GM18909 (cell line): Measurements from ENCODE around the gene MAPK12.

Source experiments
- ATAC-seq: cut with Tn5 transposase; IDR thresholded peaks from one replicate; pipeline ENCODE4 v1.9.1; 2021; ENCODE audit warnings: mild to moderate bottlenecking; ENCODE audit not compliant: unreplicated experiment, poor library complexity

MAPK12 gene

DNA sequence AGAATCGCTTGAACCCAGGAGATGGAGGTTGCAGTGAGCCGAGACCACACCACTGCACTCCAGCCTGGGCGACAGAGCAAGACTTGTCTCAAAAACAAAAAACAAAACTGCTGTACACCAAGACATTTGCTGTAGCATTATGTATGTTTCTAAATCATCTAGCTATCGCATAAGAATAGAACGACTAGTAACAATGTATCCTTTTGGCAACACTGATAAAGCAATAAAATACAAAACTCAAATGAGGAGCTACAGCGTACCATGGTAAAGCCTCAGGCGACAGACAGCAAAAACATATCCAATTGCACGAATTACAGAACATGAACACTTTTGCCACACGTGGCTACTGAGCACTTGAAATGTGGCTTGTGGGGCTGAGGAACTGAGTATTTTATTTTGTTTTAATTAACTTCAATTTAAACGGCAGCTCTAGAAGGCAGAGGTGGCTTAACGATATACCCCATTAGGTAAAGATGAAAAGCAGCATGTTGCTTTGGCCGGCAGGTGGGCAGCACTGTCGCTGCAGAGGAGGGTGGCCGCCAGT is 19.0 kb downstream of the MAPK12 start:
- ATAC-seq = no peak

DNA sequence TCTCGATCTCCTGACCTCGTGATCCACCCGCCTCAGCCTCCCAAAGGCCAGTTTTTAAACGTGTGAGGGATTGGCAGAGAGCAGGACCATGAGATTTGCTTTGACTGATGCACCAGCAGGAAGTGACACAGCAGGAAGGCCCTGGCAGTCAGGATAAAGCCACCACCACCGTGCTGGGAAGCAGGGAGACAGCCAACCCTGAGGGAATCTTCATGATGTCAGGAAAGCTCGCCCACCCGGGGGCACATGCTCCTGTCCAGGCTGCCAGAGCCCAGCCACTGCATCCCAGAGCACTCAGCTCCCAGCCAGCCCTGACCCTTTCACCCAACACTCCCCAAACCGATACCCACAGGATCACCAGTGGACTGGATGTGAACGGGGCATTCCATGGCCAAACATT is 22.7 kb downstream of the MAPK12 start:
- no peak for ATAC-seq

DNA sequence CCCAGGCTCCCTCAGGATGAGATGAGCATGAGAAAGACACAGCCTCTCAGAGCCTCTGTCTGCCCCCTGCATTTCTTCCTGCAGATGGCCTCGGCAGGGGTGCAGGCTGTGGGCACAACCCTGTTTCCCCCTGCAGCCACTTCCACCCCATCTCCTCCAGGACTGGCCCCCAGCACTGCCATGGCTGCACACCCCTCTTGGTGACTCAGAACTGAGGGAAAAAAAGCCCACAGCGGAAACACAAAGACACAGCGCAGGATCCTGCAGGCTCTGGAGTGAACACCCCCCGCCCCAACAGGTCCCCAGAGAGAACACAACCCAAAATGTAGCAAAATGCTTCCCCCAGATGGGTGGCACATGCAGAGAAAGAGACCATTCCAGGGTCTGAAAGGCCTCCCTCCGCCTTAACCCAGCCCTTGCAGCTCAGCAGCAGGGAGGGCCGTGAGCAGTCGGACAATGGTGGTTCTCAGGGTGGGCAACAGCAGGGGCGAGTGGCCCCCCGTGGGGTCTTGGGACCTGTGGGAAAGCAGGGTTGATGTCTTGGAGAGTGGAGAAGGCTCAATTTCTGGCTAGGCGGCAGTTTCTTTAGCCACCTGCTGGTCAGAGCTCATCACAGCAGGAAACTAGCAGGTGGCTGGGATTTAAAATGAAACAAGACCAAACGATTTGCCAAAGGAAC is 24.6 kb downstream of the MAPK12 start:
- no peak for ATAC-seq

DNA sequence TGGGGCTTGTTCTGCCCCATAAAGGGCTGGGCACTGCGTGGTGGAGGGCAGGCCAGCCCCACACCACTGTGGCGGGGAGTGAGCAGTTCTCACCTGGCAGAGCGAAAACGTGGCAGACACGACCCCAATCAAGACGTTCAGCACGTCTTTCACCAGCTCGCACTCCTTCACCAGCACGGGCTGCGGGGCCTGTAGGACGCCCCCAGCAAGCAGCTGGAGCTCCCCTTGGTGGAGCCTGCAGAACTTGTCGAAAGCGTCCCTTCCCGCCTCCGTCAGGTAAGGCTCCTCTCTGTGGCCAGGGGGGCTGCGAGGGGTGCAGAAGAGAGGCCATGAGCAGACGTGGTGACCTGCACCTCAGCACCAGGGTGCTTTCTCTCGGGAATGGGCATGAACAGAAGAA is 28.3 kb downstream of the MAPK12 start:
- no peak for ATAC-seq

DNA sequence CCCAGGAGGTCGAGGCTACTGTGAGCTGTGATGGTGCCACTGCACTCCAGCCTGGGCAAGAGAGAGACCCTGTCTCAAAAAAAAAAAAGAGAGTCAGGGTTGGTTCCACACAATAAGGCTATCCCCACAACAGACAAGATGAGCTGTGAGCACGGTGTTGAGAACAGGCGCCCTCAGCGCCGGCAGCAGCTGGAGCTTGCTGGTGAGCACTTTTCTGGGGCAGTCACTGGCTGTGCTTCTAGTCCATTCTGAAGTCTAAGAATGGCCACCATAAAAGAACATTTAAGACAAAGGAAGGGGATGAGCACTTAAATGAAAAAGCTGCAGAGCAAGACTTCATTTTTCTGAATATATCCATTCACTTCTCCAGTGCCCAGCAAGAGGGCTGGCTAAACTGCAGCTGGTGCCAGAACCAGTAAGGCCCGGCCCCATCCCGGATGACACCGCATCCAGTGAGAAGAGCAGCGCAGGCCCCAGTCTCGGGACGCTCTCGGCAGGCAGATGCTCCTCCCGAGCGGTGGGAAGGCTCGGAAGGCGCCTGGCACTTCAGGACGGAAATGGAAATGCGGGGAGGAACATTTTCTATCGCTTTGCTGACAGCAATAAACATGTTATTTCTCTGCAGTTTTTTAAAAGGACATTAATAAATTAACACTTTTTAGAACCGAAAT is 28.9 kb downstream of the MAPK12 start:
- no peak for ATAC-seq

DNA sequence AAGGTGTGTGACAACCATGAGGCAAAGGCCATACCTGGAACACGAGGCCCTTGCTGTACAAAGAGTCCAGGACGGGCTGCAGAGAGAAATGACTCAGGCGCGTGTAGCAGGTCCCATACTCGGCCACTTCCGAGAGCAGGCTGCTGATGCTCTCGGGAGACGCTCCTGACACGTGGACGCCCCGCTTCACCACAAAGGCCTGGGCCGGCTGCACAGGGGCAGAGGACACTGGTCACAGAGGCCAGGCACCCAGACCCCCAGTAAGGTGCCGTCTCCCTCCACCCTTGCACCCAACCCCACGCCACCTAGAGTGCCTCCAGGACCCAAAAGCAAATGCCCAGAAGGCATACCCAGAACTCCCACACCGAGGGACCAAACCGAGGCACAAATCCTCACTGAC is 32.1 kb downstream of the MAPK12 start:
- ATAC-seq = no peak

DNA sequence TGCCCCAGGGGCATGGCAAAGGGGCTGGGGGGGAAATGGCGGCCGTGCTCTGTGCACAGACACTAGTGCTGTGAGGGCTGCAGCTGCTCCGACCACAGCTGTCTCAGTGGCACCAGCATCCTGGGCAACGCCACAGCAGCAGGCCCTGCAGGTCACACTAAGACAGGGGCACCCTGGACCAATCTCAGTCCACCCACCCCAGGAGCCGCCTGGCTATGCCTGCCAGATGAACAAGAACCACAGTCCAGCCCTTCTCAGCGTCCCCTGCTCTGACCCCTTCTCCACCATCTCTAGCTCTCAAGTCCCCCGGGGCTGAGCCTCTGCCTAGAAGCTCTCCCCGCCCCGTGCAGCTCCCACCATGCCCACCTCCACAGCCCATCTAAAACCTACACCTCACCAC is 33.1 kb downstream of the MAPK12 start:
- no peak for ATAC-seq

DNA sequence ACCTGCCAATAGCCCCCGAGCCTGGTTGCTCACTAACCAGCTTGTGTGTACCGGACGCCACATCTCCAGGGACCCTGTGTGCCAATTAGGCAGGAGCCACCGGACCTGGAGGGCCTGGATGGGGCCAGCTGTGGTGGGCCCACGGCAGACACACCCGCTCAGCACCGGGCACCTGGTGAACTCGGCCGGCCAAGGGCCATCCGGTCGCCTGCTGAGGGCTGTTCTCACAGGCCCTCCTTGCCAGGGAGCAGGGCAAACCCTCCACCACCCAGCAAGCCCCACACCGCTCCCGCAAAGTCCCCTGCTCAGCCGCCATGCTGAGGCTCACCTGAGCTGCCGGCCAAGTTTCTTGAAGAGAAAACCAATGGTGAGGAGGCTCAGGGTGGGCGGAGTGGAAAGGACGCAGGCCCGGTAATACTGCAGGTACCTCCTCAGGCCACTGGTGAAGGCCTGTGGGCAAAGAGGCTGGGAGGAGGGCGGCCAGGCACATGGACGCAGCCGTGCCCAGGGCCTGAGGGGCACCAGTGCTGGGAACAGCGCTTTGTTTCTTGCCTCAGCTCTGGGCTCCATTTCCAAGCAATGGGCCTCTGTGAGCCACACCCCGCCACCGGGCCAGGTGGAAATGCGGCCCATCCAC is 33.8 kb downstream of the MAPK12 start:
- no peak for ATAC-seq

DNA sequence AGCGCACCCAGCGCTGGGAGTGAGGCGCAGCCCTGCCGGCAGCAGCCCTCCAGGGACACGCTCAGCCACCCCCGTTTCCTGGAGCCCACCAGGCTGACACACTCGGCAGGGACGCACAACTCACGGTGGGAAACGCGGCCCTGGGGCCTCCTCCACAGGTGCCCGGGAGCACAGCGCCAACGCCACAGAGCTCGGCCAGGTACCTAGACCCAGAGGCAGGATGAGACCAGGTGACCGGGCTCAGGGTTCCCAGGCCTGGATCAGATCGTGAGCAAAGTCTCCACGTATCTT is 34.7 kb downstream of the MAPK12 start:
- no peak for ATAC-seq

DNA sequence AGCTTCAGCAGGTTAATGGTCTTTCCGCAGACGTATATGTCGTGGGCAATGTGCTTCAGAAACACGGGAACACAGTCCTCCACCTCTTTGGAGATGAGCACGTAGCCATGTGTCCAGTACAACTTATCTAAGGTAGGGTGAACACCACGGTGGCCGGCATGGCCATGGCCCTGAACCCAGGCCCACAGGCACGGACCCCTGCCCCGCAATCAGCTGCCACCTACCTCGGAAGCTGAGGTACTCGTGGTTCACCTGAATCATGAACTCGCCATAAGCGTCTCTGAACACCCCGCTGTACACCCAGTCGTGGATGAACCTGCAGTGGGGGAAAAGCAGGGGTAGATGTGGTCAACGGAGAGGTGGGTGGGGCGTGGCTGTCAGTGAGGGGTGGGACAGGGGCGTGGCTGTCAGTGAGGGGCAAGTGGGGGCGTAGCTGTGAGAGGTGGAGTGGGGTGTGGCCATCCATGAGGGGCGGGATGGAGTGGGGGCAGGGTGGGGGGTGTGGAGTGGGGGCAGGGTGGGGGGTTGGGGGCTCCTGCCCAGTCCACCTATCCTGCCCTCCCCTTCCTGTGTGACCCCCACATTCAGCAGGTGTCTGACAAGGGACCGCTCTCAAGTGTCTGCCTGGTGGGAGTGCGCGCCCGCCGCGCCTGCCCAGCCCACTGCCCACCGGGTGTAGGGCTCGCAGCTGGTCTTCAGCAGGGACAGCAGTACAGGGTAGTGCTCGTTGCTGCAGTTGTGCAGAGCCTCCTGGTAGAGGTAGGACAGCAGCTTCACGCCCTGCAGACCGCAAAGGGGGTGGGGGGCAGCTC is 35.2 kb downstream of the MAPK12 start:
- ATAC-seq = no peak

DNA sequence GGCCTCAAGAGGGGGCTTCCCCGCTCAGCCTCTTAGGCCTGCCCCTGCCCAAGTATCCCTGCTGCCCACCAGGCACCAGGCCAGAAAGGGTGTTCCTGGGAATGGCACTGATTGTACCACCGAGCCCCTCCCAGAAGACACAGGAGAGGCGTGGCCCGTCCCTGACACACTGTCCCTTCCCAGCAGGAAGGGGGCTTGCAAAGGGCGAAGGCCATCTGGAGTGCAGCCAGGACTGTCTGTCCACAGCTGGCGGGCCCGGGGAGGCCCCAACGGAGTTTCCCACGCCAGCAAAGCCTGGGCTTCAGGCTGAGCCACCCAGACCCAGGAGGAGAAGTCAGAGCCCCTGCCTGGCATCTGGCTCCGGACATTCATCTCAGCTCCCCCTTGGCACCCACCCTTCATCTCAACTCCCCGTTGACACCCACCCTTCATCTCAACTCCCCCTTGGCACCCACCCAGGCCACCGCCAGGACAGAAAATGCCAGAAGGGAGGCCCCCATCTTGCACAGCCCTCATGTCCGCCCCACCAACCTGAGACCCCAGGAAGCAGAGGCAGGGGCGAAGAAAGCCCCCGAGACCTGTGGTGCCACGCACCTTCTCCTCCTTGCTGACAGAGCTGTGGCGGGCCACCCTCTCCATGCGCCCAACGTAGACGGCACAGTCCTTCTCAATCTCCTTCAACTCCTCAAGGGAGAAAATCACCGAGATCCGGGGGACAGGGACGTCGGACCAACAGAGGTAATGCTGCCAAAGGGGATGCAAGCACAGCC is 36.1 kb downstream of the MAPK12 start:
- ATAC-seq = no peak

DNA sequence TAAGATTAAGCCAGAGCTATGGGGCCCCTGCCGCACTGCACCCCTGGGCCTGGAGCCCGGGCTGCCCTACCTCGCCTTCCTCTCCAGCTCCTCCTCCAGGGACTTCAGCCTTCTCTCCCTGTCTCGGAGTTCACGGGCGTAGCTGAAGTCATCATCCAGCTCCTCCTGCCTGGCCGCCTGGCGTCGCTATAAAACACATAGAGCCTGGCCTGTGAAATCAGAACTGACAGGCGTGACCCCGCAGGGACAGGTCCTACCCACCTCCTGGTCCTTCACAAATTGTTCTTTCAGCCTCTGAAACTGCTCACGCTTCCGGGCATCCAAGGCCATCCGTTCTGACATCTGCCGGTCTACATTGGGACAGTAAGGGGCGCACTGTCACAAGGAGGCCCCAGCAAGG is 37.4 kb downstream of the MAPK12 start:
- no peak for ATAC-seq

DNA sequence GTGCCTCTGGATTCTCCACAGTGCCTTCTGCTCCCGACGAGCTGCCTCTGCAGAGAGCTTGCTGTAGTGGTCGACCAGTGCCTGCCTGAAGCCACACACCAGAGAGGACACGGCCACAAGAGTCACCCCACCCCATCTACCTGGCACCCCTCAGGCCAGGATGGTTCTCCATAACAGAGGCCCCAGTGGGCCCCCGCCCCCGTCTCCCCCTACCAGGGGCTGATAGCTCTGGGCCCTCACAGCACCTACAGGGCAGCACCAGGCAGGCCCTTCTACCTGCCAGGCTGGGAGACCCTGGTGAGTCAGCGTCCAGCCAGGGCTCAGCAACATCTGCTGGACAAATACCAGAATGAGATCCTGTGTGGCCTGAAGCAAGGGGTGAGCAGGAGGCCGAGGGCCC is 39.0 kb downstream of the MAPK12 start:
- no peak for ATAC-seq

DNA sequence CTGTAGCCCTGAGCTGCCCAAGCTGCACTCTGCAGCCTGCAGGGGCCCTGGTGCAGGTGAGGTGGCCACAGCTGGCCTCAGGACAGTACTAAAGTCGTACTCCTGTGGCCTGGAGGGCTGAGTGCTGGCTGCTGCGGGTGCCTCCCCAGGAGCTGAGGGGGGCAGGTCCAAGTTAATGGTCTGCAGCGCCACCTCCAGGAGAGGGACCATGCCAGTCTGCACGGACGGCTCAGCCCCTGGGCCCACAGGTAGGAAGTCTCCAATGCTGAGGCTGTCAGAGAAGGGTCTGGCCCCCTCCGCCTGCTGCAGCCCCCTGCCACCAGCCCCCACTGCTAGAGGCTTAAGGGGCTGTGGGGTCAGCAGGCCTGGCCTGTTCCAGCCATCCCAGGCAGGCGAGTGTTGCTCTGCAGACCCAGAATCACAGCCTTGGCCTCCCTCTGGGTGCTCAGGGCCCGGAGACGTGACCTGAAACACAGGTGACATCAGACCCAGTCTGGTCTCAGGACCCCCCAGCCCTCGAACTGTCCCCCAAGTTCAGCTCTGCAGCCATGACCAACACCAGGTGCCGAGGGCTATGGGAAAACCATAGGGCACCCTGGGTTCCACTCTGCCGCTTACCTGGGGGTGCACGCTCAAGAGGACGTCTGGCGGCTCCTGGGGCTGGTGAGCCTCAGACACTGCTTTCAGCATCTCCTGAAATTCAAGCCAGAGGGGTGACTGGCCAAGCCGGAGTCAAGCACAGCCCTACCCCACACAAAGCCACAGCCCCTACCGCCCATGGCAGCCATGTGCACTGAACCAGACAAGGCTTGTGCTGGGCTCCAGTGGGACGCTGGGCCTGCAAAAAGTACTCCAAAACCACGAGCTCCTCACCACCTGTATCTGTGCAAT is 39.8 kb downstream of the MAPK12 start:
- no peak for ATAC-seq

DNA sequence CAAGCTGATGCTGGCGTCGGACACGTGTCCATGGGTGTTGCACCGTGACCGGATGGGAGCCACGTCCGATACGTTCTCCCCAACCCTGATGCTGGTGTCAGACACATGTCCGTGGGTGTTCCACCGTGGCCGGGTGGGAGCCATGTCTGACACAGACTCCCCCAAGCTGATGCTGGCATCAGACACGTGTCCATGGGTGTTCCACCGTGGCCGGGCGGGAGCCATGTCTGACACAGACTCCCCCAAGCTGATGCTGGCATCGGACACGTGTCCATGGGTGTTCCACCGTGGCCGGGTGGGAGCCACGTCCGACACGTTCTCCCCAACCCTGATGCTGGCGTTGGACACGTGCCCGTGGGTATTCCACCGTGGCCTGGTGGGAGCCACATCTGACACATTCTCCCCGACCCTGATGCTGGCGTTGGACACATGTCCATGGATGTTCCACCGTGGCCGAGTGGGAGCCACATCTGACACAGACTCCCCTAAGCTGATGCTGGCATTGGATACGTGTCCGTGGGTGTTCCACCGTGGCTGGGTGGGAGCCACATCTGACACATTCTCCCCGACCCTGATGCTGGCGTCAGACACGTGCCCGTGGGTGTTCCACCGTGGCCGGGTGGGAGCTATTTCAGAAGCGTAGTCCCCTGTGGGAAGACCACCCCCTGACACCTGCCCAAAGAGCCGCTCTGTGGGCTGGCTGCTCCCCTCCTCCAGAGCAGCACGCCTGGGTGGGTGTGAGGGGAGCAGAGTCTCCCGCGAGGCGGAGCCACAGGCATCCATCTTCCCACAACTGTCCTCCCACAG is 40.7 kb downstream of the MAPK12 start:
- ATAC-seq = no peak

DNA sequence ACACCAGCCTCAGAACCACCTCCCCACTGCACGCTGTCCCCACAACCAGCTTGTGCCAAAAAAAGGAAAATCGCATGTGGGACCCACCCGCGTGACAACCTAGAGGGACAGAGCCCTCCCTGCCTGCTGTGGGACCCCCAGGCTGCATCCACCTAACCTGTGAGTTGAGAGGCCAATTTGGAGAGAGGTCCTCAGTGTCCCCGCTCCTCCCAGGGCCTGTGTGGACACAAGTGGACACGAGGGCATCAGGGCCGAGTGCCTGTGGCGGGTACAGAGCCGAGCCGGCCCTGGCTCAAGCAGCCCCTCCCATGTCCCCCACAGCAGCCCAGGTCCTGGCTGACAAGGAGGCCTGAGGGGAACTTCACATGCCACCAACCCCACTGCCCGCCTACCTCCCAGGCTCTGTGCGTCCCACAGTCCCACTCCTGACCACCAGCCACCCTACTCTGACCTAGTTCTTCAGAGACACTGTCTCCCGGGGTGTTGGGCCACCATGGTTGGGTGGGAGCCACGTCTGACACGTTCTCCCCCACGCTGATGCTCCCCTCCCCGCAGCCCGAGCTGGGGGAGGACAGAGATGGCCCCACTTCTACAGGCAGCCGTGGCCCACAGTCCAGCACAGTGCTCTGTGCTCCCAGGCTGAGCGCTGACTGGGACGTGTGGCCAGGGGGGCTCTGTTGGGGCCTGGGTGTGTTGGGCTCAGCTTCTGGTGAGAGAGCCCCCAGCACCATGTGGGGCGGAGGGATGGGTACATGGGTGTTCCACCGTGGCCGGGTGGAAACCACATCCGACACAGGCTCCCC is 41.5 kb downstream of the MAPK12 start:
- ATAC-seq = no peak

DNA sequence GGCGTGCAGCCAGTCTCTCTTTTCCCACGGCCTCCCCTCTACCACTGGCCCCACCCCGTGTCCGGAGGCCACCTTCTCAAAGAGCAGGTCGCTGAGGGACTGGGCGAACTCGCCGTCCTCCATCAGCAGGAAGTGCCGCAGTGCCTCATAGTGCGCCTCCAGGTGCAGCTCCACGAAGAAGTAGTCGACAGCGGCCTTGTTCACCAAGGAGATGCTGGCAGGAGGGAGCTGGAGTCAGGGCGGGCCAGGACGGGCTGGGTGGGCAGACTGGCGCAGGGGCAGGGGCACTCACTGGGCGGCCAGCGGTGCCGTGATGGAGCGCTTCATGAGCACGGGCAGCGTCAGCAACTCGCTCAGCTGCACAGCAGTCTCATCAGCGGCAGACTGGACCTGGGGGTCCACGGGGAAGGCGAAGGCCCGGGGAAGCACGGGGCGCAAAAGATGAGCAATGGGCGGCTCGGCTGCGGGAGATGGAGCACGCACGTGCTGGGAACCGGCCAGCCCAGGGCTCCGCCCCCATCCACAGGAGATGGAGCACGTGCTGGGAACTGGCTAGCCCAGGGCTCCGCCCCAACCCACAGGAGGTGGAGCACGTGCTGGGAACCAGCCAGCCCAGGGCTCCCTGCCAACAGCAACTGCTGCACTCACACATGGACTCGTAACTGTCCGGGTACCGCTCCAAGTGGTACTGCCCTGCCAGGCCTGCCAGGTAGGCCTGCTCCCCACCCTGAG is 42.3 kb downstream of the MAPK12 start:
- ATAC-seq = no peak
